Sigmoid colon (tissue), 7 donors: ENCODE measurements around the gene SMTNL2. TPM values are rescaled to one million over a fixed set of nuclear protein-coding genes. Genes with fewer than 3 reads are reported as not detected.

ENCODE experiments used
- DNase-seq: peaks from one replicate; pipeline ENCODE4 v3.0.0-alpha.2; 2019
- H3K27ac ChIP-seq, 4 donors: fragments of 200-600 bp; sonication (generic); one replicate each; pipeline ENCODE4 v1.5.1; 2016 to 2019; ENCODE audit warnings: mild to moderate bottlenecking in 1 of 4
- H3K27me3 ChIP-seq, 3 donors: fragments of 200-600 bp; sonication (generic); one replicate each; pipeline ENCODE4 v1.5.1; 2019; ENCODE audit warnings: mild to moderate bottlenecking in 1 of 3
- H3K36me3 ChIP-seq, 4 donors: fragments of 200-600 bp; sonication (generic); one replicate each; pipeline ENCODE4 v1.5.1; 2016 to 2019
- H3K4me1 ChIP-seq, 4 donors: fragments of 200-600 bp; sonication (generic); one replicate each; pipeline ENCODE4 v1.5.1; 2017 to 2019
- H3K4me3 ChIP-seq, 4 donors: fragments of 200-600 bp; sonication (generic); one replicate each; pipeline ENCODE4 v1.5.1; 2017 to 2019; ENCODE audit warnings: mild to moderate bottlenecking in 2 of 4, moderate library complexity in 1 of 4
- H3K9me3 ChIP-seq, 4 donors: fragments of 200-600 bp in 3 of 4; sonication (generic) in 3 of 4; one replicate each; pipeline versions ENCODE4 v1.5.1 to v1.6.1; 2013 to 2019
- CTCF ChIP-seq, 4 experiments: fragments of 450-650 bp in 3 of 4; fragments of 200-600 bp in 1 of 4; IDR thresholded peaks; one replicate each; pipeline ENCODE4 v1.5.1; 2016 to 2019; ENCODE audit warnings: antibody characterized with exemption in 4 of 4, mild to moderate bottlenecking in 3 of 4, moderate library complexity in 2 of 4
- EP300 ChIP-seq, 4 donors: sonication (generic); formaldehyde crosslinking; IDR thresholded peaks; one replicate each; pipeline ENCODE4 v1.6.1; 2017; ENCODE audit warnings: antibody characterized with exemption in 4 of 4
- POLR2A ChIP-seq, 2 donors: fragments of 450-650 bp; IDR thresholded peaks; one replicate each; pipeline ENCODE4 v1.6.1; 2016; ENCODE audit warnings: antibody characterized with exemption in 2 of 2, mild to moderate bottlenecking in 2 of 2, moderate library complexity in 2 of 2
- POLR2AphosphoS5 ChIP-seq, 4 donors: sonication (generic); formaldehyde crosslinking; IDR thresholded peaks; one replicate each; pipeline ENCODE4 v1.6.1; 2017; ENCODE audit warnings: antibody characterized with exemption in 4 of 4
- WGBS, 2 donors: extraction: QIAGEN DNeasy Blood & Tissue Kit; methylation state at CpG; one replicate each; pipeline ENCODE4 v1.1.7; 2013; 5-methylcytosine and 5-hydroxymethylcytosine counted together
- intact Hi-C: fragments of 100-400 bp; cut with DNase I; formaldehyde crosslinking; loops from one replicate; pipeline ENCODE4 v1.15.1; 2023
- polyA plus RNA-seq, 3 donors: library from polyadenylated mRNA; stranded (reverse); fragments of 200-250 nt; gene quantifications; one replicate each; pipeline ENCODE4 v1.2.3, GENCODE V29; 2013
- total RNA-seq, 4 donors: library from RNA; depleted of rRNA; stranded (reverse); fragments of >200 nt; gene quantifications; one replicate each; pipeline ENCODE4 v1.1.0, GENCODE V29; 2016
- donor health status: healthy with polysubstance abuse.
- donor health status: Bipolar disorder and iron deficiency.
- donor health status: healthy.

SMTNL2 gene
- total and polyA plus RNA-seq, 7 donors = 0.33 to 1.9 (median 0.99) TPM; not detected in 1

- peaks cover 0 to 21% (median 6%) of the 10 kb centered on the region in 3 donors for H3K27me3 ChIP-seq
- DNase-seq = no peak
- intact Hi-C loops = no loop called here
- H3K27ac ChIP-seq = peak overlapping the region; percentile 52 to 72 (median 61)
- H3K4me3 ChIP-seq = no peak overlapping the region
- H3K4me1 ChIP-seq = peaks cover 0 to 37% (median 22%) of the 10 kb centered on the region in 4 donors
- WGBS, 2 donors = 54 to 66% methylated on average over 18 of the region's 18 CpGs
- TF ChIP-seq POLR2AphosphoS5 (IDR thresholded peaks at IDR 0.05) (peak in 1 of 4 donors; percentile 18), POLR2A (IDR thresholded peaks at IDR 0.05) (no peak), EP300 (IDR thresholded peaks at IDR 0.05) (no peak), CTCF (IDR thresholded peaks at IDR 0.05) (no peak)
- H3K9me3 ChIP-seq = no peaks in the 10 kb centered on the region
- peaks cover 6 to 36% (median 24%) of the 10 kb centered on the region in 4 donors for H3K36me3 ChIP-seq
Observed at GRCh38 chr17:4536742-4537411, 47.5 kb upstream of the SMTNL2 start.

GRCh38 chr17:4537451-4538235, 46.7 kb upstream of the SMTNL2 start:
- Histone ChIP-seq H3K27me3 (peaks cover 0 to 21% (median 6%) of the 10 kb centered on the region in 3 donors), H3K27ac (peak overlapping the region; percentile 47 to 72 (median 56)), H3K9me3 (no peaks in the 10 kb centered on the region), H3K4me1 (peaks cover 0 to 37% (median 22%) of the 10 kb centered on the region in 4 donors), H3K36me3 (peaks cover 12 to 44% (median 32%) of the 10 kb centered on the region in 4 donors), H3K4me3 (no peak overlapping the region)
- intact Hi-C loops = no loop called here
- WGBS, 2 donors = 83 to 84% methylated on average over 19 of the region's 19 CpGs
- no peak for DNase-seq
- TF ChIP-seq CTCF (IDR thresholded peaks at IDR 0.05) (no peak), POLR2AphosphoS5 (IDR thresholded peaks at IDR 0.05) (no peak), EP300 (IDR thresholded peaks at IDR 0.05) (no peak), POLR2A (IDR thresholded peaks at IDR 0.05) (no peak)

- 77 to 83% methylated on average over 13 of the region's 13 CpGs for WGBS, 2 donors
- Histone ChIP-seq H3K9me3 (no peaks in the 10 kb centered on the region), H3K36me3 (peaks cover 14 to 51% (median 39%) of the 10 kb centered on the region in 4 donors), H3K27ac (peak overlapping the region in 3 of 4 donors; percentile 47 to 72 (median 52)), H3K27me3 (peaks cover 0 to 21% (median 6%) of the 10 kb centered on the region in 3 donors), H3K4me1 (peaks cover 0 to 32% (median 22%) of the 10 kb centered on the region in 4 donors), H3K4me3 (no peak overlapping the region)
- TF ChIP-seq EP300 (IDR thresholded peaks at IDR 0.05) = no peak
- no peak for TF ChIP-seq CTCF (IDR thresholded peaks at IDR 0.05)
- TF ChIP-seq POLR2A (IDR thresholded peaks at IDR 0.05) = no peak
- intact Hi-C loops = no loop called here
- DNase-seq = peak; percentile 65
Observed at GRCh38 chr17:4538236-4539002, 45.9 kb upstream of the SMTNL2 start.

GRCh38 chr17:4539025-4539424, 45.3 kb upstream of the SMTNL2 start:
- H3K9me3 ChIP-seq = no peaks in the 10 kb centered on the region

More at GRCh38 chr17:4539025-4539424, 45.3 kb upstream of the SMTNL2 start:
- Histone ChIP-seq H3K4me3 (no peak overlapping the region), H3K4me1 (peaks cover 0 to 28% (median 22%) of the 10 kb centered on the region in 4 donors), H3K27ac (peak overlapping the region in 2 of 4 donors; percentile 47 to 72), H3K36me3 (peaks cover 14 to 57% (median 44%) of the 10 kb centered on the region in 4 donors), H3K27me3 (peaks cover 0 to 21% (median 6%) of the 10 kb centered on the region in 3 donors)
- intact Hi-C loops = no loop called here
- DNase-seq = peak; percentile 52
- WGBS, 2 donors = 87 to 92% methylated on average over 8 of the region's 8 CpGs
- no peak for TF ChIP-seq EP300 (IDR thresholded peaks at IDR 0.05)
- no peak for TF ChIP-seq CTCF (IDR thresholded peaks at IDR 0.05)
- no peak for TF ChIP-seq POLR2A (IDR thresholded peaks at IDR 0.05)
- TF ChIP-seq POLR2AphosphoS5 (IDR thresholded peaks at IDR 0.05) = no peak
